22Rv1 (cell line): ENCODE results near the gene DKC1.
A peak's percentile ranks its signal among the peaks of the same experiment; 100 is the strongest.

Experiments
- H3K27ac ChIP-seq: fragments of 450-650 bp; 2 replicates; pipeline ENCODE4 v1.5.1; 2017
- ZFX ChIP-seq: fragments of 450-650 bp; IDR thresholded peaks from 2 replicates; pipeline ENCODE4 v1.6.1; 2017; ENCODE audit warnings: antibody characterized with exemption, borderline replicate concordance
- TF ChIP-seq, protein P1 (sequence below): fragments of 450-650 bp; IDR thresholded peaks from 2 replicates; pipeline ENCODE4 v1.5.1; 2017; ENCODE audit warnings: mild to moderate bottlenecking

Gene DKC1

DNA sequence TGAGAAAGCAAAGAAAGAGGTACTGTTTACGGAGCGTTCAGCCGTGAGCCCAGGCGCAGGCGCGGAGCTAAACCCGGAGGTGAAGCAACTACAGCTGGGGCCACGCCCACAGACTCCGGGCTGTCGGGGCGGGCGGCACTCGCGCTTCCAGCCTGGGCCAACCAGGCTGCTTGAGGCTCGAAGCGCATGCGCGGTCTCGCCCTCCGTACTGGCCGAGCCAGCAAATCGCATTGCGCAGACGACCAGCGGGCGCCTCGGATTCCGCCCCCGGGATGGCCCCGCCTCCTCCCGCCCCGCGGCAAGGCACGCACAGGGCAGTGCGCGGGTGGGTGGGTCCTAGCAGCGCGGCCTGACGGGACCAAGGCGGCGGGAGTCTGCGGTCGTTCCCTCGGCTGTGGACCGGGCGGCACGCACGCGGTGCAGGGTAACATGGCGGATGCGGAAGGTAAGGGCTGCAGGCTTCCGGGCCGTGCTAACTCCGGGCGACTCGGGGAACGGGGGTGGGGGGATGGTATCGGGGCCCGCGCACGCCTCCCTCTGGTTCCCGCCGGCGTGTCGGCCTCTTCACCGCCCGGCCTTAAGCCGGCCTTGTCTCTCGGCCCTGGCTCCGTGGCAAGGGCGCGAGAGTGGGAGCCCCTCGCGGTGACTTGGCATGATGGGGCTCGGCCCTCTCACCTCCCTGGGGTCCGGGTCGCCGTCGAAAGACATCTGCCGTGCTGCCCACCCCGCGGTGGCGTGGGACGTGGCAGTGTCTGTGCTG is at the start of gene DKC1:
Gene DKC1, plus strand, starts transcription at position 328 of the 760 bp plus-strand sequence. Its CDS starts 102 bp downstream, at position 430.
- TF ChIP-seq, protein P1, sequence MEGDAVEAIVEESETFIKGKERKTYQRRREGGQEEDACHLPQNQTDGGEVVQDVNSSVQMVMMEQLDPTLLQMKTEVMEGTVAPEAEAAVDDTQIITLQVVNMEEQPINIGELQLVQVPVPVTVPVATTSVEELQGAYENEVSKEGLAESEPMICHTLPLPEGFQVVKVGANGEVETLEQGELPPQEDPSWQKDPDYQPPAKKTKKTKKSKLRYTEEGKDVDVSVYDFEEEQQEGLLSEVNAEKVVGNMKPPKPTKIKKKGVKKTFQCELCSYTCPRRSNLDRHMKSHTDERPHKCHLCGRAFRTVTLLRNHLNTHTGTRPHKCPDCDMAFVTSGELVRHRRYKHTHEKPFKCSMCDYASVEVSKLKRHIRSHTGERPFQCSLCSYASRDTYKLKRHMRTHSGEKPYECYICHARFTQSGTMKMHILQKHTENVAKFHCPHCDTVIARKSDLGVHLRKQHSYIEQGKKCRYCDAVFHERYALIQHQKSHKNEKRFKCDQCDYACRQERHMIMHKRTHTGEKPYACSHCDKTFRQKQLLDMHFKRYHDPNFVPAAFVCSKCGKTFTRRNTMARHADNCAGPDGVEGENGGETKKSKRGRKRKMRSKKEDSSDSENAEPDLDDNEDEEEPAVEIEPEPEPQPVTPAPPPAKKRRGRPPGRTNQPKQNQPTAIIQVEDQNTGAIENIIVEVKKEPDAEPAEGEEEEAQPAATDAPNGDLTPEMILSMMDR, result peak; percentile 18; the same call in 1 of the 2 replicates
- no peak for TF ChIP-seq ZFX
- H3K27ac ChIP-seq, result peak within 1 kb of the TSS; percentile 78

DNA sequence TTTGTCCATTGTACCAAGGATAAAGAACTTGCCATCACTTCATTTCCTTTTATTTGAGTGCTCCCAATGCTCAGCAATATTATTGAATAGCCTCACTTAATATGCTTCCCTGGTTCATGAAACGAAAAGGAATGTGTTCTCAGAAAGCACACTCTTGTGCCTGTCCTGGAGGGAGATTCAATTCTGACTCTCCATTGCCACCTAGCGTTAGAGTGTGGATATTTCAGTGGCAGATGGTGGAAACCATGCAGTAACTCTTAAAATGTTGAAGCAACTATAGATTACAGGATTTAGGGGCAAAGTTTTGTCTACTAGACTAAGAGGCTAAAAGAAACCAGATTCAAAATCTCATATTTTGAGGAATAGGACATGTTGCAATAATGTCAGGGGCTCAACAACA is 47.7 kb upstream of the DKC1 start:
- no peak overlapping the region for H3K27ac ChIP-seq
- TF ChIP-seq ZFX, result no peak
- TF ChIP-seq, protein P1, result peak; percentile 76

DNA sequence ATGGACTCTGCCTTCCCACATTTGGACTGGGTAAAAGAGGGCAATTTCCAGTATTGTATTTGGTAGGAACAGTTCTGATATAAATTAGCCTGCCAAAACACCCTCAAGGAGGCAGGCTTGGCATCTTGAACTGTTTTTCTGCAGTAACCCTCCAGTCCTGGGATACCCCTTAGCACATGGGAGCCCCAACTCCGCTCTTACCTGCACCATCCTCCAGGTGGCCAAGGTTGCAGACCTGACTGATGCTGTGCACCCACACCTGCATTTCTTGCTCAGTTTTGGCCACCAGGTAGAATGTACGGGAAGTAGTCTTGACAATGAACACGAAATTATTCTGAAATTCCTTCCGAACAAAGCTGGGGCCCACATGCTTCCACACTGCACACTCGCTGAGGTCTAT is 46.8 kb upstream of the DKC1 start:
- no peak for TF ChIP-seq ZFX
- TF ChIP-seq, protein P1, result no peak
- H3K27ac ChIP-seq, result no peak overlapping the region

DNA sequence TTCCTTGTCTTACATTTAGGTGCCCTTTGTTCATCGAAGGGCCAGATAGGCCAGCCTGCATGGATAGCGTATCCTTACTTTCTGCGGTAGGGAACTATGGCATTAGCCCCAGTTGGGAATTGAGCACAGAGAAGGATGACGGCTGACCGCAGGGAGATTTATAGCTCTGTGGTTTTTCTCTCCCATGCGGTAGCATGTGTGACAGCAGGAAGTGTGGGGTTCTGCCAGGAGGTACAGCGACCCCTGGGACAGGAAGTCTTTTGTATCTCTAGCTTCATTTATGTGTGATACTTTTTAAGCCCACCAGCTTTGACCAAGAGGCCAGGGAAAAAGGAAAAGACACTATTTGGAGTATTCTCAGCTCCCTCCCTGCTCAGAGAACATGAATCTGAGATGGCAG is 44.8 kb upstream of the DKC1 start:
- TF ChIP-seq, protein P1, result no peak
- no peak for TF ChIP-seq ZFX
- H3K27ac ChIP-seq, result no peak overlapping the region

DNA sequence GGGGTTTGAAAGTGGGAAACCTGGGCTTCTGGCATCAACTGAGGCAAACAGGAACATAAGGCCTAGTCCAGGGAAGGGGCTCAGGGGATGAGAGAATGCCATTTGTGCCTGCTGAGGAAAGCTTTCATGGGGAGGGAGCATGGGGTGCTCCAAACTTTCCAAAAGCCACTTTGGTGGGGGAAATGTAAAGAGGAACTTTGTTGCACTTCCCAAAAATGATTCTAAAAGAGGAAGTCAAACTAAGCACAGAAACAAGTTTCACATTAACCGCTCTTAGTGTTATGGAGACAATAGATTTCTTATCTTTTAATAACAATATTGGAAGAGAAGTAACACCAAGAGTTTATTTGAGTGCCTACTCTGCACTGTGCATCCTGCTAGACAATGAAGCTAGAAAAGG is 44.0 kb upstream of the DKC1 start:
- H3K27ac ChIP-seq, result no peak overlapping the region
- no peak for TF ChIP-seq ZFX
- TF ChIP-seq, protein P1, result no peak

DNA sequence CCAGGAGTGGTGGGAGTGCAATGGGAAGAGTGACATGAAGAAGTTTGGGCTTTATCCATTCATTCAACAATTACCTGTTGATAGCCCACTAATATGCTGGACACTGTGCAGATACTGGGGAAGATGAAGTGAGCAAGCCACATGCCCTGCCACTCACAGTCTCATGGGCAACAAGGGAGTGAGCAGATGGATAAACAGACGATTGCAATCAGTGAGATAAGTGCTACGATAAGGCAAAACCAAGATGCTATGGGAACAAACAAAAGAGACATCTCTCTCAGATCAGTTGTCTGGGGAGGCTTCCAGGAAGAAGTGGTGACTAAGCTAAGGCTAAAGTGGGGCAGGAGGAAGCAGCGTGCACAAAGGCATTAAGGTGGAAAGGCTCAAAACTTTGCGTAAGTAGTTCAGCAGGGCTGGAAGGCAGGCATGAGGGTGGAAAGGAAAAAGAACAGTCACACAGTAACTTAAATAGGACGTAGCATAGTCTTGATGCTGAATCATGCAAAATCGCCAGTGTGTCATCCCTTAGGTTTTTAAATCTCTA is 43.5 kb upstream of the DKC1 start:
- H3K27ac ChIP-seq, result no peak overlapping the region

More for the DNA sequence above, 43.5 kb upstream of the DKC1 start:
- no peak for TF ChIP-seq ZFX
- TF ChIP-seq, protein P1, result no peak
